Lower lobe of right lung (tissue), 2 donors: Measurements from ENCODE around the gene HYOU1. TPM values are rescaled to one million over a fixed set of nuclear protein-coding genes. Genes with fewer than 3 reads are reported as not detected.

ENCODE experiments used
- ATAC-seq, 2 donors: fragments of 200-7000 bp; cut with Tn5 transposase; one replicate each; pipeline ENCODE4 v1.9.1; 2020 to 2022; ENCODE audit warnings: mild to moderate bottlenecking in 2 of 2, moderate library complexity in 2 of 2
- DNase-seq: peaks from one replicate; pipeline ENCODE4 v3.0.0-alpha.2; 2020
- H3K27ac ChIP-seq: fragments of 200-600 bp; one replicate; pipeline ENCODE4 v1.8.0; 2022
- H3K27me3 ChIP-seq: fragments of 200-600 bp; one replicate; pipeline ENCODE4 v1.8.0; 2022; ENCODE audit warnings: low read depth
- H3K36me3 ChIP-seq: fragments of 200-600 bp; one replicate; pipeline ENCODE4 v1.8.0; 2022; ENCODE audit warnings: mild to moderate bottlenecking
- H3K4me1 ChIP-seq: fragments of 200-600 bp; one replicate; pipeline ENCODE4 v1.8.0; 2022
- H3K4me3 ChIP-seq: fragments of 200-600 bp; one replicate; pipeline ENCODE4 v1.8.0; 2022; ENCODE audit warnings: mild to moderate bottlenecking
- H3K9me3 ChIP-seq: fragments of 200-600 bp; one replicate; pipeline ENCODE4 v1.8.0; 2022
- intact Hi-C: fragments of 100-400 bp; cut with DNase I; formaldehyde crosslinking; loops from one replicate; pipeline ENCODE4 v1.11.0; 2022
- total RNA-seq: library from RNA; stranded (reverse); fragmentation: NEBNext Ultra II Directional; extraction: Animal tissue kit (Norgen Biotek cat#: 25700); gene quantifications from one replicate; pipeline ENCODE4 v1.2.1, GENCODE V29; 2021
- TF ChIP-seq, protein P1 (sequence below): fragments of 200-600 bp; IDR thresholded peaks from one replicate; pipeline ENCODE4 v1.8.0; 2022; ENCODE audit warnings: antibody characterized with exemption, mild to moderate bottlenecking
- donor health status: DM: no; HTN: yes; CAD: no; lungs with severe emphysema.

HYOU1 gene
- total RNA-seq, 1 donor from 2014 or later: 115 TPM

- H3K4me1 ChIP-seq: peaks cover 31% of the 10 kb centered on the region
- ATAC-seq (peak; percentile 24 to 42), DNase-seq (no peak)
- H3K36me3 ChIP-seq: peaks cover 25% of the 10 kb centered on the region
- TF ChIP-seq, protein P1, sequence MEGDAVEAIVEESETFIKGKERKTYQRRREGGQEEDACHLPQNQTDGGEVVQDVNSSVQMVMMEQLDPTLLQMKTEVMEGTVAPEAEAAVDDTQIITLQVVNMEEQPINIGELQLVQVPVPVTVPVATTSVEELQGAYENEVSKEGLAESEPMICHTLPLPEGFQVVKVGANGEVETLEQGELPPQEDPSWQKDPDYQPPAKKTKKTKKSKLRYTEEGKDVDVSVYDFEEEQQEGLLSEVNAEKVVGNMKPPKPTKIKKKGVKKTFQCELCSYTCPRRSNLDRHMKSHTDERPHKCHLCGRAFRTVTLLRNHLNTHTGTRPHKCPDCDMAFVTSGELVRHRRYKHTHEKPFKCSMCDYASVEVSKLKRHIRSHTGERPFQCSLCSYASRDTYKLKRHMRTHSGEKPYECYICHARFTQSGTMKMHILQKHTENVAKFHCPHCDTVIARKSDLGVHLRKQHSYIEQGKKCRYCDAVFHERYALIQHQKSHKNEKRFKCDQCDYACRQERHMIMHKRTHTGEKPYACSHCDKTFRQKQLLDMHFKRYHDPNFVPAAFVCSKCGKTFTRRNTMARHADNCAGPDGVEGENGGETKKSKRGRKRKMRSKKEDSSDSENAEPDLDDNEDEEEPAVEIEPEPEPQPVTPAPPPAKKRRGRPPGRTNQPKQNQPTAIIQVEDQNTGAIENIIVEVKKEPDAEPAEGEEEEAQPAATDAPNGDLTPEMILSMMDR: no peak
- H3K9me3 ChIP-seq: no peaks in the 10 kb centered on the region
- H3K27me3 ChIP-seq: no peaks in the 10 kb centered on the region
- H3K4me3 ChIP-seq: peak overlapping the region; percentile 95
- H3K27ac ChIP-seq: peak overlapping the region; percentile 96
- intact Hi-C loops: no loop called here
These were observed 44.2 kb upstream of the HYOU1 start for GRCh38 chr11:119100994-119101758.

DNA sequence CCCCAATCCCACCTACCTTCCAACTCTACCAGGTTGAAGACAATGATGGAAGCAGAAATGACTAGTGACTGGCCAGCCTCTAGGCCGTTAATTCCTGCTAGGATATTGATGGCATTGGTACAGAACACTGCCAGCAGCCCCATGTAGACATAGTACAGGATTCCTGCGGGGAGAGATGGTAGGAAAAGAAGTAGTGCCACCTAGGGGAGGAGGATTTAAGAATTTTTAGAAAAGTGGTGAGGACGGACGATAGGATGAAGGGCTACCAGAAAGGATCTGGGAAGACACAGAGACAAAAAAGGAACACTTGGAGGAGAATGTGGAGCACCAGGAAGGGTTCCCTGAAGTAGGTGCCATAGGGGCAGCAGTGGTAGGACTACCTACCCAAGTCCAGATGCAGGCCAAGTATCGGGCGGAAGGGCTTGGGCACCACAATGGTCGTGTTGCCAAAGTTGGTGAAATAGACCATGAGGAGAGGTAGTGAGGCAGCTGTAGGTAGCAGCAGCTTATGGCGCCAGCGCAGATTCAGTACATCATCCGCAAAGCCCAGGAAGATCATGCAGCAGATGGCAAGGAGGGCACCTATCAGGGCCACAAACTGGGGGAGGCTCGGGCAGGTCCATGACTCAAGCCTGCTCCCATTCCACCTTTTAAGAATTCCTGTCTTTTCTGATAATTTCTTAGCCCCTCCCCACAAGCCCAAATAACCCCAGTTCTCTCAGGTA, 43.4 kb upstream of the HYOU1 start:
- Histone ChIP-seq H3K27ac (no peak overlapping the region), H3K4me3 (peak overlapping the region; percentile 95), H3K36me3 (peaks cover 25% of the 10 kb centered on the region), H3K4me1 (peaks cover 34% of the 10 kb centered on the region), H3K27me3 (no peaks in the 10 kb centered on the region), H3K9me3 (no peaks in the 10 kb centered on the region)
- DNase-seq: no peak
- TF ChIP-seq, protein P1: peak; percentile 21
- intact Hi-C loops: no loop called here
- ATAC-seq: no peak

DNA sequence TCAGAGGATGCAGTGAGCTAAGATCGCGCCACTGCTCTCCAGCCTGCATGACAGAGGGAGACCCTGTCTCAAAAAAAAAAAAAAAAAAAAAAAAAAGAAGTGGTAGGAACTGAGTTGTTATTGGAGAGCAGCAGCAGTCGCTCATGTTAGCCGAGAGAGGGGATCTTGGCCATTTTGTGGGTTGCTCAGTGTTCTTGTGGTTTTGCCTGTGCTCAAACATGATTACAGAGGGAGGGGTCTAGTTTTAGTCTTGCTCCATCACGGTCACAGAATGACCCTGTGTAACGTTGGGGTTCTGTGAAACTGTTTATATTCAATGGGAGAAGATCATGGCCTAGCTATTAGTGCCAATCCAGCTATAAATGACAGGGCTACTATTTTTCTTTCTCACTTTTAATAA, 42.7 kb upstream of the HYOU1 start:
- H3K27ac ChIP-seq: no peak overlapping the region
- intact Hi-C loops: no loop called here
- peaks cover 25% of the 10 kb centered on the region for H3K36me3 ChIP-seq
- ATAC-seq (no peak), DNase-seq (no peak)
- H3K4me1 ChIP-seq: peaks cover 34% of the 10 kb centered on the region
- H3K9me3 ChIP-seq: no peaks in the 10 kb centered on the region
- no peak overlapping the region for H3K4me3 ChIP-seq
- TF ChIP-seq, protein P1: no peak
- H3K27me3 ChIP-seq: no peaks in the 10 kb centered on the region

GRCh38 chr11:119095066-119095880, 38.3 kb upstream of the HYOU1 start:
- TF ChIP-seq, protein P1: no peak
- H3K36me3 ChIP-seq: peaks cover 38% of the 10 kb centered on the region
- H3K9me3 ChIP-seq: no peaks in the 10 kb centered on the region
- peak overlapping the region; percentile 87 for H3K4me3 ChIP-seq
- intact Hi-C loops: no loop called here
- H3K4me1 ChIP-seq: peaks cover 26% of the 10 kb centered on the region
- peak overlapping the region; percentile 94 for H3K27ac ChIP-seq
- ATAC-seq: peak; percentile 97
- H3K27me3 ChIP-seq: no peaks in the 10 kb centered on the region
- peak; percentile 98 for DNase-seq

GRCh38 chr11:119094816-119095065, 37.7 kb upstream of the HYOU1 start:
- intact Hi-C loops: no loop called here
- Histone ChIP-seq H3K36me3 (peaks cover 38% of the 10 kb centered on the region), H3K9me3 (no peaks in the 10 kb centered on the region), H3K4me1 (peaks cover 23% of the 10 kb centered on the region), H3K27ac (peak overlapping the region; percentile 94), H3K4me3 (peak overlapping the region; percentile 87), H3K27me3 (no peaks in the 10 kb centered on the region)
- ATAC-seq: peak; percentile 92 to 93
- TF ChIP-seq, protein P1: peak; percentile 69
- DNase-seq: peak; percentile 92
